Measurements from ENCODE around the gene AHCY.
"Not testable (repeated sequence)": the region's sequence is repeated elsewhere in the genome, so short reads cannot be mapped to it uniquely, and the experiment has no call there.

The AHCY gene

DNA sequence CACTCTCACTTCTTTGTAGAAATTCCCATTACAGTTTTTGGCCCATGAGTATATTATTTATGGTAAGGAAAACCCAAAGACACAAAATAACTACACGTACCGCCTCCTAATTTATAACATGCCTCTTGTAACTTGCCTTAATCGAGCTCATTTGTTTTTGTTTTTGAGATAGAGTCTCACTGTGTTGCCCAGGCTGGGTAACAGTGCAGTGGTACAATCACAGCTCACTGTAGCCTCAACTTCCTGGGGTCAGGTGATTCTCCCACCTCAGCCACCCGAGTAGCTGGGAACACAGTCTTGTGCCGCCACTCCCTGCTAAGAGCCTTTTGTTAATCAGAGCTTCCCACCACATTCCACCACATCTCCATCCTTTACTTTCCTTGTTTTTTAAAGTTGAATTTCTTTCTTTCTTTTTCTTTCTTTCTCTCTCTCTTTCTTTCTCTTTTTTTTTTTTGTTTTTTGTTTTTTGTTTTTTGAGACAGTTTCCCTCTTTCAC is 46.5 kb downstream of the AHCY start:
- in situ Hi-C loops (cut with HindIII; ENCODE audit: low pct_unique_long_range_greater_than_20kb, low sequenced_read_pairs): no loop called here
- DNase-seq (ENCODE audit: low read depth in 1 of 2, low spot score in 1 of 2): no peak
- TF ChIP-seq JUND (IDR thresholded peaks at IDR 0.05; ENCODE audit: low read depth): no peak

DNA sequence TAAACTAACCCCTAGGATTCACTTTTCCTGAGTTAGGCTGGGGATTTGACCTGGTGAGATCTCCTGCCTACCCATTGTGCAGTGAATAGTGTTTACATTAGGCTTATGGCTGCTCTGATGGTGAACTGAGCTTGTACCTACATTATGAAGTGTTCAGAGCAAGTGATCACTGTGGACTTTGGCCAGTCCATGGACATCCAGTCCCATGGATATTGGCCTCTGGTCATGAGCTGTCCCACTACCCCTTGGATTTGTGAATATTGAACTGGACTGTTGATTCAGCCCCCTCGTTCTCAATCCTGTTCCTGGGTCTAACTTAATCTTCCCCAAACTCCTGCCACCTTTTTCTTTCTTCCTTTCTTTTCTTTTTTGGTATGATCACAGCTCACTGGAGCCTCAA is 48.2 kb downstream of the AHCY start:
- TF ChIP-seq JUND (IDR thresholded peaks at IDR 0.05; ENCODE audit: low read depth): no peak
- in situ Hi-C loops (cut with HindIII; ENCODE audit: low pct_unique_long_range_greater_than_20kb, low sequenced_read_pairs): no loop called here
- DNase-seq (ENCODE audit: low read depth in 1 of 2, low spot score in 1 of 2): no peak

DNA sequence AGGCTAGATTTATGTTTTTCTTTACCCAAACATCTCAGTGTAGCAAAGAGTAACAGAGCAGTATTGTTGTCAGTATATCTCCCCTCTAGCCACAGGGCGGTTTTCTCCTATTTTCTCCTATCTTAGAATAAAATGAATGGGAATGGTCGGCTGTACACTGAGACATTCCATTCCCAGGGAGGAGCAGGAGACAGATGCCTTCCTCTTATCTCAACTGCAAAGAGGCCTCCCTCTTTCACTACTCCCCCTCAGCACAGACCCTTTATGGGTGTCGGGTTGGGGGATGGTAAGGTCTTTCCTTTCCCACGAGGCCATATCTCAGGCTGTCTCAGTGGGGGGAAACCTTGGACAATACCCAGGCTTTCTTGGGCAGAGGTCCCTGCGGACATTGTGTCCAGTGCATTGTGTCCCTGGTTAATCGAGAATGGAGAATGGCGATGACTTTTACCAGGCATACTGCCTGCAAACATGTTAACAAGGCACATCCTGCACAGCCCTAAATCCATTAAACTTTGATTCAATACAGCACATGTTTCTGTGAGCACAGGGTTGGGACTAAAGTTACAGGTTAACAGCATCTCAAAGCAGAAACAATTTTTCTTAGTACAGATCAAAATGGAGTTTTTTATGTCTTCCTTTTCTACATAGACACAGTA is 50.6 kb downstream of the AHCY start:
- in situ Hi-C loops (cut with HindIII; ENCODE audit: low pct_unique_long_range_greater_than_20kb, low sequenced_read_pairs); DNase-seq (ENCODE audit: low read depth in 1 of 2, low spot score in 1 of 2): not testable (repeated sequence)

DNA sequence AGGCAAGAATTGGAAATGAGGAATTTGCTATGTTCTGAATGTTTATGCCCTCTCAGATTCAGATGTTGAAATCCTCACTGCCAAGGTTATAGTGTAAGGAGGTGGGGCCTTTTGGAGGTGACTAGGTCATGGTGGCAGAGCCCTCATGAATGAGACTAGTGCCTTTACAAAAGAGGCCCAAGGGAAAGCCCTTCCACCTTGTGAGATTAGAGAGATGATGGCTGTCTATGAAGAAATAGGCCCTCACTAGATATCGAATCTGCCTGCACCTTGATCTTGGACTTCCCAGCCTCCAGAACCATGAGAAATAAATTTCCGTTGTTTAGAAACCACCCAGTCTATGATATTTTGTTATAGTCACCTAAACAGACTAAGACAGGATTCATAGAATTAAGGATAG is 51.5 kb downstream of the AHCY start:
- in situ Hi-C loops (cut with HindIII; ENCODE audit: low pct_unique_long_range_greater_than_20kb, low sequenced_read_pairs): no loop called here

DNA sequence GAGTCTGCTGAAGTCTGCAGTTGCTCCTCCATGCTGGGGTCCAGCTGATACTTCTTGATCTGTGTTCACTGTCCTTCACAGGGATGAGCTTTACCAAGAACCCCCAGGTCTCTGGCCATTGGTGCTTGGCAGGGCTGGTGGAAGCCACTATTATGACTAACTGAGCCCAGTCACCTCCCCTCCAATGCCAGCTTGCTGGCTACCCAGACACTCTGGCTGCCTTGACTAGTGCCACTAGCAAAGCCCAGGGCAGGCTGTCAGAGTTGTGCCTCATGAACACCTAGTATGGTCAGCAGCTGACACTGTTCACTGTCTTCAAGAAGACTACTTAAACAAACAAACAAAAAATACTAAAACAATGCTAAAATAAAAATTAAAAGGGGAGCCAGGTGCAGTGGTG is 53.1 kb downstream of the AHCY start:
- TF ChIP-seq JUND (IDR thresholded peaks at IDR 0.05; ENCODE audit: low read depth): no peak
- DNase-seq (ENCODE audit: low read depth in 1 of 2, low spot score in 1 of 2): no peak
- in situ Hi-C loops (cut with HindIII; ENCODE audit: low pct_unique_long_range_greater_than_20kb, low sequenced_read_pairs): no loop called here

More for the DNA sequence above, 51.5 kb downstream of the AHCY start:
- TF ChIP-seq JUND (IDR thresholded peaks at IDR 0.05; ENCODE audit: low read depth): no peak
- no peak for DNase-seq (ENCODE audit: low read depth in 1 of 2, low spot score in 1 of 2)

DNA sequence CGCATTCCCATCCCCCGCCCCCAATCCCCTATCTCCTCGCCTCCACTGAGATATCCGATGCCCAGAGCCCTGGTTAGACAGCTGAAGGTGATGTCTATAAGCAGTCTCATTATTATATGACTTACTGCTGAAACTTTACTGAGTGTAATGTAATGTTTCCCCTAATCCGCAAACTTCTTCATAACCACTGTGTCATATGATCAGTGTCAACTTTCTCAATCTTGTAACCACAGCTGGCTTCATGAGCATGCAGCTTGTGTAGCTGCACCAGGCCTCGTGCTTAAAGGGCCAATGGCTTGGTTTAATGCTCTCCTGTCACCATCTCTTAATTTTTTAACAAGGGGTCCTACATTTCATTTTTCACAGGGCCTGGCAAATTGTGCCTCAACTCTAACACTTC is 53.9 kb downstream of the AHCY start:
- in situ Hi-C loops (cut with HindIII; ENCODE audit: low pct_unique_long_range_greater_than_20kb, low sequenced_read_pairs): no loop called here

DNA sequence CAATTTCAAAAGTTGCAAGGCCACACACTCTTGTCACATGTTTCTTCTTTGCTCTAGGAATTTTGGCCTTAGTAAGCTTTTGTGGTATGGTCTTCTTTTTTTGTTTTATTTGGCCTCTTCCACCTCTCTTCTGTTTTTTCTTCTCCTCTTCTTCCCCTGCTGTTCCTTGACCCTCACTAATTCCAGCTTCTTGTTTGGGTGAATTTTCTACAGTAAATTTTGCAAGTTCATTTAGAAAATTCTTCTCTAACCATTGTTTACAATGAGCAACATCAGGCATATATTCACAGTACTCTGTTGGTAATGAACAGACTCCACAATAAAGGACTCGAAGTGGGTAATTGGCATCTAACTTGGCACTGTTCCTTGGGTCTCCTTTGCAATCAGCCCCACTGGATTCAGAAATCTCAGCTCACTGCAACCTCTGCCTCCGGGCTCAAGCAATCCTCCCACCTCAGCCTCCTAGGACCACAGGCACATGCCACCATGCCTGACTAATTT is 57.0 kb downstream of the AHCY start:
- no peak for TF ChIP-seq JUND (IDR thresholded peaks at IDR 0.05; ENCODE audit: low read depth)
- in situ Hi-C loops (cut with HindIII; ENCODE audit: low pct_unique_long_range_greater_than_20kb, low sequenced_read_pairs): no loop called here

More for the DNA sequence above, 53.9 kb downstream of the AHCY start:
- no peak for TF ChIP-seq JUND (IDR thresholded peaks at IDR 0.05; ENCODE audit: low read depth)
- DNase-seq (ENCODE audit: low read depth in 1 of 2, low spot score in 1 of 2): no peak

DNA sequence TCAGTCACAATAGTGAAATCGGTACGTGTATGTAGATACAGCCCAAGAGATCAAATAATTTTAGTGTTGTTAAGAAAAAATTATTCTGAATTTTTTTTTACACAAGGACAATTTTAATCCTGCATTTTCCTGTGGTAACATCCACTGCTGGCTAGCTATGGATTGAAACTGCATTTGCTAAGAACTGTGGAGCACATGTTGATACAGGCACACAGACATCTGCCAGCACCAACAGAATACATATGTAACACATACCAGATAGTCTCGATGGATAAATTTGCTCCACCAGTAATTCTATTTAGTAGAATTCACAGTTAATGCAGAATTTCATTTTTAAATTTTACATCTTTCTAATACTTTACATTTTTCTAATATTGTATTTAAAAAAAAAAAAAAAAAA is 59.8 kb downstream of the AHCY start:
- no peak for TF ChIP-seq JUND (IDR thresholded peaks at IDR 0.05; ENCODE audit: low read depth)
- in situ Hi-C loops (cut with HindIII; ENCODE audit: low pct_unique_long_range_greater_than_20kb, low sequenced_read_pairs): no loop called here
- DNase-seq (ENCODE audit: low read depth in 1 of 2, low spot score in 1 of 2): no peak

More for the DNA sequence above, 57.0 kb downstream of the AHCY start:
- DNase-seq (ENCODE audit: low read depth in 1 of 2, low spot score in 1 of 2): no peak

DNA sequence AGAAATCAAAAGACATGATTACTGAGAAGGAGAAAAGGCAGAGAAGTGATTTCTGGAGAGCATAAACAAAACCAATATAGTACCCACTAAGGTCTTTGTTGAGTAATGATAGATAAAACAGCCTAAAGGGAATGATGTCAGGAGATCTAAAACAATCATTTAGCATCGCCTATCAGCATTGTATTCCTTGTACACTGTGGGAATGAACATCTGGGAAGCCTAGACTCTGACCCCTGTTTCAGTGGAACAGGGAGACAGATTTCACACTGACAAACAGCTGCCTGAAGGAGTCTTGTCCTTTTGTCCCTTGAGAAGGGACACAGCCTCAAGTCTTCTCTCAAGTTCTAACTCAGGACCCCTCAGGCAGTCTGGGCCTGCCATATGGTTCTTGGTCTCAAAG is 60.3 kb downstream of the AHCY start:
- in situ Hi-C loops (cut with HindIII; ENCODE audit: low pct_unique_long_range_greater_than_20kb, low sequenced_read_pairs): no loop called here
- DNase-seq (ENCODE audit: low read depth in 1 of 2, low spot score in 1 of 2): no peak
- TF ChIP-seq JUND (IDR thresholded peaks at IDR 0.05; ENCODE audit: low read depth): no peak

DNA sequence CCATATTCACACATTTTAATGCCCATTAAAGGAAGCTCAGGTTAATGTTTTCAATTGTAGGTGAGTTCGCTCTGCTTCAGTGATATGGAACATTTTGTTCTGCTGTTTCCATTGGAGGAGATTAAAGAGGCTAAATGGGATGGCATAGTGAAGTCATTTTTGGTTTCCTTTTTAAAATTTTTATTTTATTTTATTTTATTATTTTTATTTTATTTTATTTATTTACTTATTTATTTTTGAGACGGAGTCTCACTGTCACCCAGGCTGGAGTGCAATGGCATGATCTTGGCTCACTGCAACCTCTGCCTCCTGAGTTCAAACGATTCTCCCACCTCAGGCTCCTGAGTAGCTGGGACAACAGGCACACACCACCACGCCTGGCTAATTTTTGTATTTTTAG is 61.1 kb downstream of the AHCY start:
- in situ Hi-C loops (cut with HindIII; ENCODE audit: low pct_unique_long_range_greater_than_20kb, low sequenced_read_pairs); DNase-seq (ENCODE audit: low read depth in 1 of 2, low spot score in 1 of 2): not testable (repeated sequence)

DNA sequence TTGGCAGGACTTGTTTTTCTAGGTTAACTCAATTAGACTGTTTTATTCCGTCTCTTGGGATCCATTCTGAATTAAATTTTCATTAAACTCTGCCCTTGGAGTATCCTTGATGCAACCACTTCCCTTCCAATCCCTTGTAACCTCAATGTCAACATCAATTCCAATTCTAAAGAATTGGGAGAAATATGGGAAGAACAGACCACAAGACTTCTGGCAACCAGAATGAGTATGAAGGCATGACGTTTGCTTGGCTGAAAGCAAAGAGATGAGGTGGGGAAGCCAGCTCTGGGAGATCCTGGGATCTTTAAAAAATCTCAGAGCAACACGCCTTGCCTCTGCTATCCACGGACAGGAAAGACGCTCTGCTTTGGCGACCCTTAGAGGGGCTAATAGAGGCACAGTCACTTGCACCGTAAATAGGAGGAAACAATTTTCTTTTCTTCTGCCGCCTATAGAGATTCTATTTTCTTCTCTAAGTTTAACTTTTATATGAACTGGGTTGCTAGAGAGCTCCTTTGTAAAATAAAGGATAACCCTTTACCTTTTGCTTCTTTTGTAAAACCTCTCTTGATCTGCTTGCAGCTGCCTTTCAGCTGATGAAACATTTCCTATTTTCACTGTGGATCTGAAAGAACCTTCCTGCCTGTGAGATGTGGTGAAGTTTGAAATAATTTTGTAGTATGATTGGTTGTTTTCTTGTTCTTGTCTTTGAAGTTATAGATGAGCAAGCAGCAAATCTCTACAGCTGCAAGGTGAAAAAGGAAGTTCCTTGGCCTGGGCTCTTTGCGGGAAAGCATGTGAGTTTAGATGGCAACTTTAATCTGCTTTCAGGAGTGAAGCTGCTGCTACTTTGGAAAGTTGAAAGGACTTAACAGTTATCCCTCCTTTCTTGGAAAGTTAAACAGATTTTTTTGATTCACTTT is 62.2 kb downstream of the AHCY start, which contains the start of gene ASIP:
Gene ASIP, plus strand, starts transcription at position 731 of the 923 bp plus-strand sequence. CDS start 18,952 bp downstream, outside the sequence.
- TF ChIP-seq JUND (IDR thresholded peaks at IDR 0.05; ENCODE audit: low read depth): no peak
- DNase-seq (ENCODE audit: low read depth in 1 of 2, low spot score in 1 of 2): no peak
- in situ Hi-C loops (cut with HindIII; ENCODE audit: low pct_unique_long_range_greater_than_20kb, low sequenced_read_pairs): no loop called here

DNA sequence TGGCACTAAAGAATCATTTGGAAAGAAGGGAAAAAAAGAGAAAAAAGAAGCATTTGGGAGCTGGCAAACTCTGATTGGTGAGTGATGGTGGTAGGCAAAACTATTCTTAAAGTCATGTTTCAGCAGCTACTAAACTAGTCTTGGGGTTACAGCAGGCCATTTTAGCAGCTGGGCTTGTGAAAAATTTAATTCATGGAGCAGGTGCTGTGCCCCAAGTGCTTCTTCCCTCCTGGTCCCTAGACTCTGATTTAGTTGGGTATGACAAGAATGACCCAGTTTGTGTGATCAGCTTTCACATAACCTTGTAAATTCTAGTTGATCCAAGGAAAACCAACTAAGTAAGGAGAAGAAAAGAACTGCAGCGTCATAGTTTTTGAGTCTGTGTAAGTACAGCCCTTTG is 63.0 kb downstream of the AHCY start:
- in situ Hi-C loops (cut with HindIII; ENCODE audit: low pct_unique_long_range_greater_than_20kb, low sequenced_read_pairs): no loop called here
- DNase-seq (ENCODE audit: low read depth in 1 of 2, low spot score in 1 of 2): no peak
- TF ChIP-seq JUND (IDR thresholded peaks at IDR 0.05; ENCODE audit: low read depth): no peak

DNA sequence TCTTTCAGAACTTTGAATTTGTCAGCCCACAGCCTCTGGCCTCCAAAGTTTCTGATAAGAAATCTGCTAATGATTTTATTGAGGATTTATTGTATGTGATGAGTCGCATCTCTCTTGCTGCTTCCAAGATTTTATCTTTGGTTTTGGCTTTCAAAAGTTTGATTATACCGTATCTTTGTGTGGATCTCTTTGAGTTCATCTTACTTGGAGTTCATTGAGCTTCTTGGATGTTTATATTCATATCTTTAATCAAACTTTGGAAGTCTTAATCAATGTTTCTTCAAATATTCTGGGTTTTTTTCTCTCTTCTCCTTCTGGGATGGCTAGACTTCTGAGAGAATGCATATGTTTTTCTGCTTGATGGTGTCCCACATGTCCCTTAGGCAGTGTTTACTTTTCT is 65.2 kb downstream of the AHCY start:
- DNase-seq (ENCODE audit: low read depth in 1 of 2, low spot score in 1 of 2): no peak
- TF ChIP-seq JUND (IDR thresholded peaks at IDR 0.05; ENCODE audit: low read depth): no peak
- in situ Hi-C loops (cut with HindIII; ENCODE audit: low pct_unique_long_range_greater_than_20kb, low sequenced_read_pairs): no loop called here

Measured in T47D (cell line).